ENCODE results near the gene KRT78.
A peak's percentile ranks its signal among the peaks of the same experiment; 100 is the strongest.
"Not testable (repeated sequence)": the region's sequence is repeated elsewhere in the genome, so short reads cannot be mapped to it uniquely, and the experiment has no call there.

The KRT78 gene

GRCh38 chr12:52871291-52872039 lies 22.7 kb upstream of the KRT78 start:
- no peak for DNase-seq

GRCh38 chr12:52870361-52871290 lies 21.8 kb upstream of the KRT78 start:
- no peak for DNase-seq

GRCh38 chr12:52867642-52868041 lies 18.8 kb upstream of the KRT78 start:
- no peak for DNase-seq

GRCh38 chr12:52867152-52867551 lies 18.4 kb upstream of the KRT78 start:
- no peak for DNase-seq

GRCh38 chr12:52865090-52865944 lies 16.5 kb upstream of the KRT78 start:
- peak; percentile 28 for DNase-seq

- DNase-seq, result no peak
Measured at GRCh38 chr12:52862023-52862422, 13.2 kb upstream of the KRT78 start.

GRCh38 chr12:52861511-52861910 lies 12.7 kb upstream of the KRT78 start:
- no peak for DNase-seq

GRCh38 chr12:52860102-52860823 lies 11.5 kb upstream of the KRT78 start:
- DNase-seq, result no peak

- no peak for DNase-seq
Measured at GRCh38 chr12:52857500-52857899, 8.7 kb upstream of the KRT78 start.

- DNase-seq, result no peak
Measured at GRCh38 chr12:52856787-52857186, 8.0 kb upstream of the KRT78 start.

GRCh38 chr12:52856077-52856476 lies 7.3 kb upstream of the KRT78 start:
- DNase-seq, result not testable (repeated sequence)

GRCh38 chr12:52851787-52852186 lies 3.0 kb upstream of the KRT78 start:
- no peak for DNase-seq

GRCh38 chr12:52850681-52851080 lies 1.9 kb upstream of the KRT78 start:
- DNase-seq, result no peak

- no peak for DNase-seq
Measured at GRCh38 chr12:52849511-52849910, 717 bp upstream of the KRT78 start.

- DNase-seq, result no peak
Measured at GRCh38 chr12:52847335-52848102, 1.3 kb downstream of the KRT78 start.

GRCh38 chr12:52846356-52846970 lies 2.3 kb downstream of the KRT78 start:
- DNase-seq, result no peak

GRCh38 chr12:52845946-52846345 lies 2.8 kb downstream of the KRT78 start:
- DNase-seq, result no peak

GRCh38 chr12:52844386-52844785 lies 4.4 kb downstream of the KRT78 start:
- DNase-seq, result no peak

GRCh38 chr12:52839436-52840105 lies 9.2 kb downstream of the KRT78 start:
- DNase-seq, result no peak

- no peak for DNase-seq
Measured at GRCh38 chr12:52838609-52839435, 10.0 kb downstream of the KRT78 start.
